HCT116 (cell line): ENCODE measurements around the gene ASGR1. TPM values are rescaled to one million over a fixed set of nuclear protein-coding genes. Genes with fewer than 3 reads are reported as not detected.
"Not testable (repeated sequence)": the region's sequence is repeated elsewhere in the genome, so short reads cannot be mapped to it uniquely, and the experiment has no call there.

ENCODE experiments used
- ATAC-seq: fragments of 200-7000 bp; cut with Tn5 transposase; 2 replicates; pipeline ENCODE4 v1.9.1; 2020; ENCODE audit warnings: mild to moderate bottlenecking, moderate library complexity
- BruUV-seq: library from RNA; stranded (reverse); fragments of 400-500 nt; replicated peaks from 2 replicates; lab custom pipeline; 2021; lab: Mats Ljungman, UMichigan
- CTCF ChIA-PET: fragments of 300-600 bp; sonication (Branson Sonifier 250); formaldehyde crosslinking; loops from one replicate; lab custom pipeline; 2021; ENCODE audit warnings: antibody characterized with exemption; lab: Charles Lee
- POLR2A ChIA-PET: fragments of 300-600, 350-600 bp; sonication (Branson Sonifier 250); formaldehyde crosslinking; loops from one replicate; lab custom pipeline; 2021; ENCODE audit warnings: antibody characterized with exemption; lab: Charles Lee
- RAD21 ChIA-PET, 2 experiments: fragments of 300-600 bp; sonication (Branson Sonifier 250); formaldehyde crosslinking; loops; one replicate each; lab custom pipeline; 2023; ENCODE audit warnings: low total read pairs in 2 of 2; ENCODE audit not compliant: uncharacterized antibody in 2 of 2, unreplicated experiment in 2 of 2, low non-redundant PET in 1 of 2; lab: Charles Lee
- DNase-seq: peaks from one replicate; pipeline ENCODE4 v3.0.0-alpha.2; 2010; ENCODE audit warnings: low read depth, low spot score
- H2AFZ ChIP-seq: fragments of 200-600 bp; shearing (Covaris generic), sonication (generic); 2 replicates; pipeline ENCODE4 v1.6.1; 2017; ENCODE audit warnings: low read depth, mixed run types, mixed read lengths, antibody characterized with exemption, low read length; ENCODE audit not compliant: poor library complexity, severe bottlenecking
- H3K27ac ChIP-seq: 2 replicates; pipeline ENCODE4 v1.5.1; 2012; ENCODE audit warnings: low read depth, low read length
- H3K27me3 ChIP-seq: fragments of 200-600 bp; sonication (generic); 2 replicates; pipeline ENCODE4 v1.6.1; 2016; ENCODE audit warnings: mixed run types, low read length, mixed read lengths; ENCODE audit not compliant: insufficient read depth
- H3K36me3 ChIP-seq, 2 experiments: fragments of 200-500 bp in 1 of 2; fragments of 200-600 bp in 1 of 2; sonication (Bioruptor generic) in 1 of 2; sonication (generic) in 1 of 2; 2 replicates each; pipeline versions ENCODE4 v1.5.1 to v1.6.1; 2014 to 2016; ENCODE audit warnings: low read length in 2 of 2, inconsistent platforms in 1 of 2, mixed read lengths in 1 of 2, mixed run types in 1 of 2; ENCODE audit not compliant: insufficient read depth in 2 of 2, control insufficient read depth in 1 of 2
- H3K4me1 ChIP-seq, 2 experiments: fragments of 200-600 bp in 1 of 2; sonication (generic) in 1 of 2; 2 replicates each; pipeline versions ENCODE4 v1.5.1 to v1.6.1; 2012 to 2017; ENCODE audit warnings: low read length in 2 of 2, inconsistent platforms in 1 of 2, mild to moderate bottlenecking in 1 of 2, mixed read lengths in 1 of 2, mixed run types in 1 of 2, moderate library complexity in 1 of 2; ENCODE audit not compliant: insufficient read depth in 2 of 2, control insufficient read depth in 1 of 2
- H3K4me2 ChIP-seq: fragments of 200-600 bp; sonication (generic); 2 replicates; pipeline ENCODE4 v1.6.1; 2017; ENCODE audit warnings: mixed run types, low read length, mixed read lengths
- H3K4me3 ChIP-seq, 2 experiments: fragments of 200-600 bp in 1 of 2; sonication (generic) in 1 of 2; replicated peaks in 1 of 2; 2 replicates each; pipeline ENCODE4 v1.5.1; 2011 to 2016; ENCODE audit warnings: low read length in 2 of 2, control low read depth in 1 of 2, low read depth in 1 of 2, mild to moderate bottlenecking in 1 of 2, mixed read lengths in 1 of 2, mixed run types in 1 of 2
- H3K79me2 ChIP-seq: fragments of 200-600 bp; sonication (generic); 2 replicates; pipeline ENCODE4 v1.6.1; 2017; ENCODE audit warnings: mild to moderate bottlenecking, mixed run types, low read length, moderate library complexity, mixed read lengths; ENCODE audit not compliant: insufficient read depth
- H3K9ac ChIP-seq: fragments of 200-600 bp; sonication (generic); 2 replicates; pipeline ENCODE4 v1.6.1; 2016; ENCODE audit warnings: low read length, mixed read lengths
- H3K9me2 ChIP-seq: fragments of 200-600 bp; sonication (generic), shearing (Covaris generic); 2 replicates; pipeline ENCODE4 v1.6.1; 2017; ENCODE audit warnings: mixed run types, mild to moderate bottlenecking, moderate library complexity; ENCODE audit not compliant: insufficient read depth
- H3K9me3 ChIP-seq, 2 experiments: fragments of 200-500 bp in 1 of 2; fragments of 200-600 bp in 1 of 2; sonication (Bioruptor generic) in 1 of 2; sonication (generic) in 1 of 2; 2 replicates each; pipeline ENCODE4 v1.6.1; 2014 to 2017; ENCODE audit warnings: low read length in 2 of 2, mixed read lengths in 2 of 2, inconsistent platforms in 1 of 2, low read depth in 1 of 2, mild to moderate bottlenecking in 1 of 2, mixed run types in 1 of 2, moderate library complexity in 1 of 2; ENCODE audit not compliant: control insufficient read depth in 1 of 2, insufficient read depth in 1 of 2
- H4K20me1 ChIP-seq: fragments of 200-600 bp; sonication (generic), shearing (Covaris generic); 2 replicates; pipeline ENCODE4 v1.6.1; 2017; ENCODE audit warnings: mixed run types, mild to moderate bottlenecking, moderate library complexity; ENCODE audit not compliant: insufficient read depth
- ATF3 ChIP-seq: IDR thresholded peaks from 2 replicates; pipeline ENCODE4 v1.6.1; 2012
- CTCF ChIP-seq, 3 experiments: fragments of 200-600 bp in 1 of 3; sonication (generic) in 1 of 3; IDR thresholded peaks in 2 of 3; conservative IDR thresholded peaks in 1 of 3; 2 replicates each; pipeline ENCODE4 v1.5.1; 2012 to 2017; ENCODE audit warnings: low read depth in 2 of 3, low read length in 2 of 3, antibody characterized with exemption in 1 of 3, borderline replicate concordance in 1 of 3, control low read depth in 1 of 3, mild to moderate bottlenecking in 1 of 3, mixed read lengths in 1 of 3, mixed run types in 1 of 3, moderate library complexity in 1 of 3; ENCODE audit not compliant: insufficient read depth in 1 of 3
- EGR1 ChIP-seq: IDR thresholded peaks from 2 replicates; pipeline ENCODE4 v1.6.1; 2012; ENCODE audit warnings: low read depth
- ELF1 ChIP-seq: IDR thresholded peaks from 2 replicates; pipeline ENCODE4 v1.6.1; 2012; ENCODE audit warnings: low read depth, borderline replicate concordance
- EZH2 ChIP-seq: fragments of 200-600 bp; sonication (generic); IDR thresholded peaks from 2 replicates; pipeline ENCODE4 v1.6.1; 2017; ENCODE audit warnings: antibody characterized with exemption, mixed run types
- FOSL1 ChIP-seq: IDR thresholded peaks from 2 replicates; pipeline ENCODE4 v1.6.1; 2012; ENCODE audit warnings: low read depth
- MAX ChIP-seq: IDR thresholded peaks from 2 replicates; pipeline ENCODE4 v1.6.1; 2012
- POLR2AphosphoS5 ChIP-seq: IDR thresholded peaks from 2 replicates; pipeline ENCODE4 v1.6.1; 2011; ENCODE audit warnings: mild to moderate bottlenecking, low read depth, low read length, moderate library complexity
- RAD21 ChIP-seq: IDR thresholded peaks from 2 replicates; pipeline ENCODE4 v1.6.1; 2012; ENCODE audit warnings: low read depth, mild to moderate bottlenecking
- YY1 ChIP-seq: IDR thresholded peaks from 2 replicates; pipeline ENCODE4 v1.6.1; 2011; ENCODE audit warnings: low read length, low read depth, moderate library complexity, mild to moderate bottlenecking; ENCODE audit not compliant: insufficient replicate concordance; ENCODE audit errors: extremely low read depth
- ZFX ChIP-seq: fragments of 450-650 bp; IDR thresholded peaks from 2 replicates; pipeline ENCODE4 v1.6.1; 2017
- ZNF274 ChIP-seq: fragments of 200-500 bp; sonication (Bioruptor generic); IDR thresholded peaks from 2 replicates; pipeline ENCODE4 v1.6.1; 2014; ENCODE audit warnings: mild to moderate bottlenecking, low read depth, low read length, inconsistent platforms
- intact Hi-C: fragments of 100-400 bp; cut with micrococcal nuclease; formaldehyde crosslinking; loops from 2 replicates; pipeline ENCODE4 v1.10.0; 2022
- total RNA-seq: library from RNA; stranded (reverse); gene quantifications from one replicate; pipeline ENCODE4 v1.2.1, GENCODE V29; 2021; ENCODE audit not compliant: unreplicated experiment

ASGR1 gene
- total RNA-seq, 1 experiment from 2014 or later = 1.2 TPM

- H4K20me1 ChIP-seq, H3K9me2 ChIP-seq, H2AFZ ChIP-seq, H3K4me2 ChIP-seq, ATAC-seq, CTCF ChIA-PET, BruUV-seq, H3K36me3 ChIP-seq, POLR2A ChIA-PET, H3K4me1 ChIP-seq, H3K9ac ChIP-seq, H3K27me3 ChIP-seq, H3K79me2 ChIP-seq, RAD21 ChIA-PET, intact Hi-C loops, H3K9me3 ChIP-seq, H3K4me3 ChIP-seq, DNase-seq, H3K27ac ChIP-seq: not testable (repeated sequence)
- TF ChIP-seq CTCF (IDR thresholded peaks at IDR 0.05 in 2 of 3, conservative IDR thresholded peaks at IDR 0.05 in 1 of 3; ENCODE audit: borderline replicate concordance in 1 of 3, insufficient read depth in 1 of 3, low read depth in 2 of 3, low read length in 2 of 3) (0 out of 6 replicates have a peak, but pooled peaks of 1 of the 3 experiments have one; percentile 17), RAD21 (peak; percentile 7; the same call in 1 of the 2 replicates)
These were observed 52.8 kb downstream of the ASGR1 start for GRCh38 chr17:7126386-7126785.

GRCh38 chr17:7124923-7125322 is 54.2 kb downstream of the ASGR1 start:
- no peaks in the 10 kb centered on the region for H3K4me1 ChIP-seq
- no peak overlapping the region for H3K4me2 ChIP-seq
- H3K27ac ChIP-seq = no peak overlapping the region
- intact Hi-C loops = no loop called here
- no peaks in the 10 kb centered on the region for H3K27me3 ChIP-seq
- H3K9ac ChIP-seq = no peak overlapping the region
- POLR2A ChIA-PET = no interaction called here
- CTCF ChIA-PET = interaction anchor here (1.2 kb wide), 1 partner anchor 79 kb away, joined by 3 read pairs; no protein-coding TSS in a partner anchor
- ATAC-seq (no peak), DNase-seq (no peak)
- no peak overlapping the region for H2AFZ ChIP-seq
- BruUV-seq = no TSS peak
- no peaks in the 10 kb centered on the region for H3K79me2 ChIP-seq
- no peaks in the 10 kb centered on the region for H3K36me3 ChIP-seq
- no peaks in the 10 kb centered on the region for H3K9me2 ChIP-seq
- no peaks in the 10 kb centered on the region for H3K9me3 ChIP-seq
- H4K20me1 ChIP-seq = no peaks in the 10 kb centered on the region
- RAD21 ChIA-PET = no interaction called here
- no peak overlapping the region for H3K4me3 ChIP-seq
- TF ChIP-seq EZH2 (no peak), ZNF274 (no peak), CTCF (IDR thresholded peaks at IDR 0.05 in 2 of 3, conservative IDR thresholded peaks at IDR 0.05 in 1 of 3; ENCODE audit: borderline replicate concordance in 1 of 3, insufficient read depth in 1 of 3, low read depth in 2 of 3, low read length in 2 of 3) (no peak), ELF1 (no peak), MAX (no peak), YY1 (no peak), ATF3 (no peak), POLR2AphosphoS5 (no peak), ZFX (no peak), FOSL1 (no peak), EGR1 (no peak)
